MCF 10A (cell line): Measurements from ENCODE around the gene SLC24A3. TPM values are rescaled to one million over a fixed set of nuclear protein-coding genes. Genes with fewer than 3 reads are reported as not detected.

ENCODE experiments used
- BruUV-seq: library from RNA; stranded (reverse); fragments of 400-500 nt; replicated peaks from 2 replicates; lab custom pipeline; 2021; lab: Mats Ljungman, UMichigan
- CTCF ChIA-PET: fragments of 300-600 bp; sonication (Branson Sonifier 250); formaldehyde crosslinking; extraction: SDS; loops from one replicate; lab custom pipeline; 2021; ENCODE audit warnings: antibody characterized with exemption, inconsistent platforms; lab: Yijun Ruan, JAX
- POLR2A ChIA-PET: fragments of 300-600, 350-650 bp; sonication (Branson Sonifier 250); formaldehyde crosslinking; extraction: SDS; loops from one replicate; lab custom pipeline; 2020; ENCODE audit warnings: antibody characterized with exemption, inconsistent platforms; lab: Yijun Ruan, JAX
- DNase-seq: peaks from one replicate; pipeline ENCODE4 v3.0.0-alpha.2; 2018; ENCODE audit not compliant: unreplicated experiment
- H3K27ac Mint-ChIP-seq: one replicate; pipeline ENCODE4 v1.8.0; 2022; ENCODE audit warnings: mild to moderate bottlenecking, low read depth, mixed read lengths; ENCODE audit not compliant: unreplicated experiment
- H3K27me3 Mint-ChIP-seq: one replicate; pipeline ENCODE4 v1.8.0; 2022; ENCODE audit warnings: mixed read lengths; ENCODE audit not compliant: insufficient read depth, unreplicated experiment
- H3K36me3 Mint-ChIP-seq: one replicate; pipeline ENCODE4 v1.8.0; 2022; ENCODE audit warnings: mild to moderate bottlenecking, moderate library complexity, mixed read lengths; ENCODE audit not compliant: insufficient read depth, unreplicated experiment
- H3K4me1 Mint-ChIP-seq: one replicate; pipeline ENCODE4 v1.8.0; 2022; ENCODE audit warnings: mixed read lengths; ENCODE audit not compliant: insufficient read depth, unreplicated experiment
- H3K4me3 Mint-ChIP-seq: one replicate; pipeline ENCODE4 v1.8.0; 2022; ENCODE audit warnings: mild to moderate bottlenecking, moderate library complexity, mixed read lengths; ENCODE audit not compliant: unreplicated experiment
- H3K9me3 Mint-ChIP-seq: one replicate; pipeline ENCODE4 v1.8.0; 2022; ENCODE audit warnings: mixed read lengths; ENCODE audit not compliant: unreplicated experiment
- CTCF ChIP-seq: fragments of 200-600 bp; IDR thresholded peaks from one replicate; pipeline ENCODE4 v1.8.0; 2022; ENCODE audit warnings: antibody characterized with exemption, mild to moderate bottlenecking; ENCODE audit not compliant: unreplicated experiment
- intact Hi-C: fragments of 100-400 bp; cut with micrococcal nuclease; formaldehyde crosslinking; loops from 2 replicates; pipeline ENCODE4 v1.14.1; 2022
- total RNA-seq: library from RNA; stranded (reverse); gene quantifications from 2 replicates; pipeline ENCODE4 v1.2.3, GENCODE V29; 2022

SLC24A3 gene
- total RNA-seq, 1 experiment from 2014 or later = not detected

GRCh38 chr20:19460386-19460785 is 247.9 kb downstream of the SLC24A3 start:
- no peak overlapping the region for H3K4me3 Mint-ChIP-seq
- intact Hi-C loops = no loop called here
- ChIA-PET POLR2A (interaction anchor here (0.7 kb wide), 1 partner anchor 284 kb away, joined by 3 read pairs; no protein-coding TSS in a partner anchor), CTCF (no interaction called here)
- H3K27ac Mint-ChIP-seq = no peak overlapping the region
- no peaks in the 10 kb centered on the region for H3K4me1 Mint-ChIP-seq
- peak; percentile 7 for DNase-seq
- H3K27me3 Mint-ChIP-seq = no peaks in the 10 kb centered on the region
- no peak for TF ChIP-seq CTCF
- no TSS peak for BruUV-seq
- peaks cover 4% of the 10 kb centered on the region for H3K9me3 Mint-ChIP-seq
- no peaks in the 10 kb centered on the region for H3K36me3 Mint-ChIP-seq

GRCh38 chr20:19462491-19462890 is 250.0 kb downstream of the SLC24A3 start:
- ChIA-PET POLR2A (no interaction called here), CTCF (interaction anchor here (1.2 kb wide), 1 partner anchor 9 kb away, joined by 5 read pairs; no protein-coding TSS in a partner anchor)
- no peaks in the 10 kb centered on the region for H3K36me3 Mint-ChIP-seq
- no peaks in the 10 kb centered on the region for H3K27me3 Mint-ChIP-seq
- no peaks in the 10 kb centered on the region for H3K4me1 Mint-ChIP-seq
- TF ChIP-seq CTCF = no peak
- no TSS peak for BruUV-seq
- H3K9me3 Mint-ChIP-seq = no peaks in the 10 kb centered on the region
- no peak overlapping the region for H3K27ac Mint-ChIP-seq
- intact Hi-C loops = no loop called here
- H3K4me3 Mint-ChIP-seq = no peak overlapping the region
- no peak for DNase-seq

GRCh38 chr20:19463597-19463996 is 251.2 kb downstream of the SLC24A3 start:
- intact Hi-C loops = no loop called here
- no peaks in the 10 kb centered on the region for H3K4me1 Mint-ChIP-seq
- no peak for TF ChIP-seq CTCF
- no peak overlapping the region for H3K27ac Mint-ChIP-seq
- H3K9me3 Mint-ChIP-seq = peaks cover 9% of the 10 kb centered on the region
- H3K36me3 Mint-ChIP-seq = no peaks in the 10 kb centered on the region
- ChIA-PET CTCF (no interaction called here), POLR2A (no interaction called here)
- DNase-seq = no peak
- no TSS peak for BruUV-seq
- H3K27me3 Mint-ChIP-seq = no peaks in the 10 kb centered on the region
- no peak overlapping the region for H3K4me3 Mint-ChIP-seq

- Mint-ChIP-seq H3K4me3 (no peak overlapping the region), H3K27me3 (no peaks in the 10 kb centered on the region), H3K27ac (no peak overlapping the region), H3K9me3 (peaks cover 16% of the 10 kb centered on the region), H3K4me1 (no peaks in the 10 kb centered on the region), H3K36me3 (no peaks in the 10 kb centered on the region)
- POLR2A ChIA-PET = no interaction called here
- no peak for TF ChIP-seq CTCF
- intact Hi-C loops = no loop called here
- CTCF ChIA-PET = no interaction called here
- BruUV-seq = no TSS peak
- DNase-seq = no peak
Measured at GRCh38 chr20:19465536-19465935, 253.1 kb downstream of the SLC24A3 start.
